Sigmoid colon (tissue), 7 donors: ENCODE data around the gene EXOC6B. TPM values are rescaled to one million over a fixed set of nuclear protein-coding genes. Genes with fewer than 3 reads are reported as not detected.

Experiments
- DNase-seq: peaks from one replicate; pipeline ENCODE4 v3.0.0-alpha.2; 2019
- H3K27ac ChIP-seq, 4 donors: fragments of 200-600 bp; sonication (generic); one replicate each; pipeline ENCODE4 v1.5.1; 2016 to 2019; ENCODE audit warnings: mild to moderate bottlenecking in 1 of 4
- H3K27me3 ChIP-seq, 3 donors: fragments of 200-600 bp; sonication (generic); one replicate each; pipeline ENCODE4 v1.5.1; 2019; ENCODE audit warnings: mild to moderate bottlenecking in 1 of 3
- H3K36me3 ChIP-seq, 4 donors: fragments of 200-600 bp; sonication (generic); one replicate each; pipeline ENCODE4 v1.5.1; 2016 to 2019
- H3K4me1 ChIP-seq, 4 donors: fragments of 200-600 bp; sonication (generic); one replicate each; pipeline ENCODE4 v1.5.1; 2017 to 2019
- H3K4me3 ChIP-seq, 4 donors: fragments of 200-600 bp; sonication (generic); one replicate each; pipeline ENCODE4 v1.5.1; 2017 to 2019; ENCODE audit warnings: mild to moderate bottlenecking in 2 of 4, moderate library complexity in 1 of 4
- H3K9me3 ChIP-seq, 4 donors: fragments of 200-600 bp in 3 of 4; sonication (generic) in 3 of 4; one replicate each; pipeline versions ENCODE4 v1.5.1 to v1.6.1; 2013 to 2019
- EP300 ChIP-seq, 4 donors: sonication (generic); formaldehyde crosslinking; IDR thresholded peaks; one replicate each; pipeline ENCODE4 v1.6.1; 2017; ENCODE audit warnings: antibody characterized with exemption in 4 of 4
- POLR2A ChIP-seq, 2 donors: fragments of 450-650 bp; IDR thresholded peaks; one replicate each; pipeline ENCODE4 v1.6.1; 2016; ENCODE audit warnings: antibody characterized with exemption in 2 of 2, mild to moderate bottlenecking in 2 of 2, moderate library complexity in 2 of 2
- POLR2AphosphoS5 ChIP-seq, 4 donors: sonication (generic); formaldehyde crosslinking; IDR thresholded peaks; one replicate each; pipeline ENCODE4 v1.6.1; 2017; ENCODE audit warnings: antibody characterized with exemption in 4 of 4
- WGBS, 2 donors: extraction: QIAGEN DNeasy Blood & Tissue Kit; methylation state at CpG; one replicate each; pipeline ENCODE4 v1.1.7; 2013; 5-methylcytosine and 5-hydroxymethylcytosine counted together
- intact Hi-C: fragments of 100-400 bp; cut with DNase I; formaldehyde crosslinking; loops from one replicate; pipeline ENCODE4 v1.15.1; 2023
- polyA plus RNA-seq, 3 donors: library from polyadenylated mRNA; stranded (reverse); fragments of 200-250 nt; gene quantifications; one replicate each; pipeline ENCODE4 v1.2.3, GENCODE V29; 2013
- total RNA-seq, 4 donors: library from RNA; depleted of rRNA; stranded (reverse); fragments of >200 nt; gene quantifications; one replicate each; pipeline ENCODE4 v1.1.0, GENCODE V29; 2016
- TF ChIP-seq, protein P1 (sequence below), 4 experiments: fragments of 450-650 bp in 3 of 4; fragments of 200-600 bp in 1 of 4; IDR thresholded peaks; one replicate each; pipeline ENCODE4 v1.5.1; 2016 to 2019; ENCODE audit warnings: antibody characterized with exemption in 4 of 4, mild to moderate bottlenecking in 3 of 4, moderate library complexity in 2 of 4
- donor health status: healthy with polysubstance abuse.
- donor health status: Bipolar disorder and iron deficiency.
- donor health status: healthy.

The EXOC6B gene
- total and polyA plus RNA-seq, 7 donors: 5.0 to 46.1 (median 25.3) TPM

DNA sequence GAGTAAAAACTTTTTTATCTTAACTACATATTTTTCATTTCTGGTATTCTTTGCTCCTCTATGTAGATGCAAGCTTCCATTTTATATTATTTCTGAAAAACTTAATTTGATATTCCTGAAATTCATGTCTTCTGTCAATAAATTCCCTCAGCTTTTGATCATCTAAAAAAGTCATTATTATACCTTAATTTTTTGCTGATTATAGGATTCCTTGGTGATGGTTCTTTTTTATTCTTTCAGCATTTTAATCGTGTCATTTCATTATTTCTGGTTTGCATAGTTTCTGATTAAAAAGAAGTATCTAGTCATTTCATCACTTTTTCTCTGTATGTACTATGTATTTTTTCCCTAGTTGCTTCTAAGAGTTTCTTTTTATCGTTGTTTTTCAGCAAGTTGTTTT is 436.4 kb downstream of the EXOC6B start:
- H3K27ac ChIP-seq: no peak overlapping the region
- H3K4me3 ChIP-seq: no peak overlapping the region
- H3K9me3 ChIP-seq: peaks cover 0 to 8% (median 2%) of the 10 kb centered on the region in 4 donors
- intact Hi-C loops: no loop called here
- no peak for DNase-seq
- TF ChIP-seq POLR2A (IDR thresholded peaks at IDR 0.05): no peak
- TF ChIP-seq, protein P1, sequence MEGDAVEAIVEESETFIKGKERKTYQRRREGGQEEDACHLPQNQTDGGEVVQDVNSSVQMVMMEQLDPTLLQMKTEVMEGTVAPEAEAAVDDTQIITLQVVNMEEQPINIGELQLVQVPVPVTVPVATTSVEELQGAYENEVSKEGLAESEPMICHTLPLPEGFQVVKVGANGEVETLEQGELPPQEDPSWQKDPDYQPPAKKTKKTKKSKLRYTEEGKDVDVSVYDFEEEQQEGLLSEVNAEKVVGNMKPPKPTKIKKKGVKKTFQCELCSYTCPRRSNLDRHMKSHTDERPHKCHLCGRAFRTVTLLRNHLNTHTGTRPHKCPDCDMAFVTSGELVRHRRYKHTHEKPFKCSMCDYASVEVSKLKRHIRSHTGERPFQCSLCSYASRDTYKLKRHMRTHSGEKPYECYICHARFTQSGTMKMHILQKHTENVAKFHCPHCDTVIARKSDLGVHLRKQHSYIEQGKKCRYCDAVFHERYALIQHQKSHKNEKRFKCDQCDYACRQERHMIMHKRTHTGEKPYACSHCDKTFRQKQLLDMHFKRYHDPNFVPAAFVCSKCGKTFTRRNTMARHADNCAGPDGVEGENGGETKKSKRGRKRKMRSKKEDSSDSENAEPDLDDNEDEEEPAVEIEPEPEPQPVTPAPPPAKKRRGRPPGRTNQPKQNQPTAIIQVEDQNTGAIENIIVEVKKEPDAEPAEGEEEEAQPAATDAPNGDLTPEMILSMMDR (IDR thresholded peaks at IDR 0.05): no peak
- TF ChIP-seq EP300 (IDR thresholded peaks at IDR 0.05): no peak
- TF ChIP-seq POLR2AphosphoS5 (IDR thresholded peaks at IDR 0.05): no peak
- H3K4me1 ChIP-seq: peaks cover 0 to under 1% (median 0%) of the 10 kb centered on the region in 4 donors
- H3K27me3 ChIP-seq: no peaks in the 10 kb centered on the region
- no peaks in the 10 kb centered on the region for H3K36me3 ChIP-seq
- 93 to 96% methylated on average over 2 of the region's 2 CpGs for WGBS, 2 donors

DNA sequence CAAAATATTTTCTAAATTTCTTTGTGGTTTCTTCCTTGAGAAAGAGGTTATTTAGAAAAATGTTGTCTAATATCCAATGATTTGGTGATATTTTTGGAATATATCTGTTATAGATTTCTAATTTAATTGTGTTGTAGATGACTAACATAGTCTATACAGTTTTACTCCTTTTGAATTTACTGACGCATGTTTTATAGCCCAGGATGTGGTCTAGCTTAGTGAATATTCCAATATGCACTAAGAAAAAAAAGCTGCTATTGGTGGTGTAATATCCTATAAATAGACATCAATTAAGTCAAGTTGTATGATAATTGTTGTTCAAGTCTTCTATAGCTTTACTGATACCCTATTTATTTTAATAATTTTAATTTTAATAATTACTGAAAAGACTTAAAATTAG is 437.6 kb downstream of the EXOC6B start:
- no peak for TF ChIP-seq EP300 (IDR thresholded peaks at IDR 0.05)
- TF ChIP-seq POLR2A (IDR thresholded peaks at IDR 0.05): no peak
- no peak for TF ChIP-seq POLR2AphosphoS5 (IDR thresholded peaks at IDR 0.05)
- TF ChIP-seq, protein P1 (IDR thresholded peaks at IDR 0.05): no peak
- Histone ChIP-seq H3K27ac (no peak overlapping the region), H3K4me1 (no peaks in the 10 kb centered on the region), H3K36me3 (no peaks in the 10 kb centered on the region), H3K9me3 (peaks cover 0 to 8% (median 2%) of the 10 kb centered on the region in 4 donors), H3K27me3 (no peaks in the 10 kb centered on the region), H3K4me3 (no peak overlapping the region)
- intact Hi-C loops: no loop called here
- no peak for DNase-seq
- 90 to 94% methylated on average over 1 of the region's 1 CpG for WGBS, 2 donors

DNA sequence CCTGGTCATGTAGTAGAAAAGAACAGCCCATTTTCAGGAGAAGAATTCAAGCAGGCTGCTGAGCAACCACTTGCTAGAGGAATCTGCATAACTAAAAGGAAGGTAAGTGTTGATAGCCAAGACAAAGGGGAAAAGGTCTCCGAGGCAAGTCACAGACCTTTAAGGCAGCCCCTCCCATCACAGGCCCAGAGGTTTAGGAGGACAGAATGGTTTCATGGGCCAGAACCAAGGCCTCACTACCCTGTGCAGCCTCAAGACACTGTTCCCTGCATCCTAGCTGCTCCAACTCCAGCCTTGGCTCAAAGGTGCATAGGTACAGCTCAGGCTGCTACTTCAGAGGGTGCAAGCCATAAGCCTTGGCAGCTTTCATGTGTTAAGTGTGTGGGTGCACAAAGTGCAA is 439.5 kb downstream of the EXOC6B start:
- intact Hi-C loops: no loop called here
- H3K27me3 ChIP-seq: no peaks in the 10 kb centered on the region
- no peaks in the 10 kb centered on the region for H3K4me1 ChIP-seq
- WGBS, 2 donors: 86 to 92% methylated on average over 1 of the region's 1 CpG
- TF ChIP-seq EP300 (IDR thresholded peaks at IDR 0.05): no peak
- TF ChIP-seq POLR2AphosphoS5 (IDR thresholded peaks at IDR 0.05): no peak
- TF ChIP-seq, protein P1 (IDR thresholded peaks at IDR 0.05): no peak
- no peak for TF ChIP-seq POLR2A (IDR thresholded peaks at IDR 0.05)
- H3K9me3 ChIP-seq: peaks cover 0 to 5% (median 0%) of the 10 kb centered on the region in 4 donors
- no peak overlapping the region for H3K4me3 ChIP-seq
- no peak overlapping the region for H3K27ac ChIP-seq
- no peaks in the 10 kb centered on the region for H3K36me3 ChIP-seq
- DNase-seq: no peak

DNA sequence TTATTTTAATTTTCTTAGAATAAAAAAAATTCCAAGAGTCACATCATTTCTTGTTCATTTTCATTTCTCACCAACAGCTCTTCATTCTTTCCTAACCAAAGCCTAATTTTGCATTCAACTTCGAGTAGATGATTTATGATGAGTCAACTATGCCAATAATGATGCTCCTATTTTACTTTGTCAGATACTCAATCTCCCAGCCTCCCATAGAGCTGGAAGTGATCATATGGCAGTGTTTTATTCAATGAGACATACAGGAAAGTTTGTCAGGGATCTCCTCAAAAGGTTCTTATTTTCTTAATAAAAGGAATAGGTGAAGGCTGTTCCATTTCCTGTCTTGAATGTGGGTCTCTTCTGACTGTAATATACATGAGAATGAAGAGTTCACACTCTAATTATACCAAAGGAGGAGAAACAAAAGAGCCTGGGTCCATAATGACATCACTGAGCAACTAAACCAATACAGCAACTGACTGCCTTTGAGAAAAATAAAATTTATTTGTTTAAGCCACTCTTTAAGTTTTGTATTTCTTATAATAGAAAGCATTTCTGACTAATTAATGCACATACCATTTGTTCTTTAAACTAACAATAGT is 447.0 kb downstream of the EXOC6B start:
- no peak for DNase-seq
- H3K36me3 ChIP-seq: peaks cover 0 to 30% (median 6%) of the 10 kb centered on the region in 4 donors
- H3K27ac ChIP-seq: no peak overlapping the region
- WGBS, 2 donors: 84 to 85% methylated on average over 1 of the region's 1 CpG
- TF ChIP-seq POLR2A (IDR thresholded peaks at IDR 0.05) (no peak), EP300 (IDR thresholded peaks at IDR 0.05) (no peak), POLR2AphosphoS5 (IDR thresholded peaks at IDR 0.05) (no peak)
- TF ChIP-seq, protein P1 (IDR thresholded peaks at IDR 0.05): no peak
- H3K27me3 ChIP-seq: no peaks in the 10 kb centered on the region
- no peak overlapping the region for H3K4me3 ChIP-seq
- H3K4me1 ChIP-seq: no peaks in the 10 kb centered on the region
- intact Hi-C loops: no loop called here
- H3K9me3 ChIP-seq: no peaks in the 10 kb centered on the region
